Measurements from ENCODE around the gene SLBP. TPM values are rescaled to one million over a fixed set of nuclear protein-coding genes. Genes with fewer than 3 reads are reported as not detected.
A peak's percentile ranks its signal among the peaks of the same experiment; 100 is the strongest.

The SLBP gene
- total and polyA plus RNA-seq, 2 of the 8 experiments (the other 6 are each of a cell fraction or from before 2014, with no cell fraction given), result 44.1 to 49.0 TPM

- Histone ChIP-seq H3K23me2 (ENCODE audit: low read depth, low read length) (no peaks in the 10 kb centered on the region), H2BK15ac (ENCODE audit: low read length) (no peak overlapping the region), H4K91ac (replicated peaks; ENCODE audit: insufficient read length, low read length) (peak overlapping the region; percentile 40), H3K18ac (ENCODE audit: extremely low read depth, low read length) (no peak overlapping the region), H2AFZ (ENCODE audit: low read length) (no peak overlapping the region), H3K4me2 (ENCODE audit: insufficient read depth in 1 of 2, low read depth in 2 of 2, low read length in 2 of 2) (no peak overlapping the region), H2AK5ac (ENCODE audit: low read depth, low read length) (no peak overlapping the region), H3K4ac (replicated peaks; ENCODE audit: insufficient read length, low read depth, low read length) (no peak overlapping the region), H2BK5ac (ENCODE audit: low read depth, low read length) (no peak overlapping the region), H2BK12ac (ENCODE audit: low read depth, low read length) (no peak overlapping the region), H4K5ac (ENCODE audit: insufficient read length, low read depth, low read length) (no peak overlapping the region), H3K27ac (ENCODE audit: low read depth, low read length) (no peak overlapping the region), H2BK20ac (ENCODE audit: low read length) (no peak overlapping the region), H3K14ac (ENCODE audit: insufficient read length) (no peak overlapping the region), H3K79me1 (ENCODE audit: low read depth, low read length) (no peaks in the 10 kb centered on the region), H3K23ac (ENCODE audit: insufficient read length) (no peak overlapping the region), H3K36me3 (ENCODE audit: control insufficient read depth in 2 of 4, insufficient read depth in 4 of 4, low read length in 3 of 4) (no peaks in the 10 kb centered on the region), H4K8ac (ENCODE audit: extremely low read depth, insufficient read depth, low read length) (no peak overlapping the region), H3K9ac (replicated peaks in 1 of 4; ENCODE audit: extremely low read depth in 1 of 4, low read depth in 3 of 4, low read length in 3 of 4) (no peak overlapping the region), H3K4me3 (ENCODE audit: extremely low read depth in 1 of 4, insufficient read depth in 2 of 4, low read depth in 3 of 4, low read length in 4 of 4) (no peak overlapping the region), H3K4me1 (replicated peaks in 1 of 4; ENCODE audit: control insufficient read depth in 3 of 4, insufficient read depth in 4 of 4, low read length in 3 of 4) (peaks cover 0 to 14% (median 3%) of the 10 kb centered on the region in 4 experiments; a peak in 5 of 7 replicates), H3K79me2 (ENCODE audit: control insufficient read depth in 1 of 2, insufficient read depth in 2 of 2, low read length in 2 of 2) (no peaks in the 10 kb centered on the region), H3K27me3 (replicated peaks in 1 of 4; ENCODE audit: control insufficient read depth in 3 of 4, extremely low read depth in 1 of 4, insufficient read depth in 3 of 4, low read length in 3 of 4) (peaks cover 0 to 3% (median 0%) of the 10 kb centered on the region in 4 experiments; a peak in 2 of 7 replicates), H2BK120ac (replicated peaks; ENCODE audit: low read depth, low read length) (no peak overlapping the region), H4K20me1 (replicated peaks in 1 of 2; ENCODE audit: control insufficient read depth in 1 of 2, insufficient read depth in 2 of 2, low read length in 2 of 2) (no peaks in the 10 kb centered on the region), H3K9me3 (ENCODE audit: insufficient read depth in 2 of 2, low read depth in 1 of 2, low read length in 1 of 2) (no peaks in the 10 kb centered on the region), H3K56ac (replicated peaks; ENCODE audit: insufficient read length, low read depth, low read length) (no peak overlapping the region)
- DNase-seq (ENCODE audit: low read depth in 1 of 2, low spot score in 2 of 2) (no peak), FAIRE-seq (no peak)
- ChIA-PET POLR2A (ENCODE audit: partially characterized antibody) (interaction anchor here (0.6 to 2.2 kb wide), 7 partner anchors 9 to 49 kb away, joined by 3 to 7 read pairs (median 4); no protein-coding TSS in a partner anchor), CTCF (ENCODE audit: partially characterized antibody) (interaction anchor here (0.6 to 71.2 kb wide), 3 partner anchors 4 to 139 kb away, joined by 3 to 2507 read pairs (median 2507); partner anchors contain the start of gene FGFR3)
- TF ChIP-seq BACH1 (IDR thresholded peaks at IDR 0.05; ENCODE audit: low read length) (no peak), CTBP2 (IDR thresholded peaks at IDR 0.05; ENCODE audit: borderline replicate concordance, insufficient read depth, insufficient read length, low read length) (no peak)
- WGBS, 2 experiments (ENCODE audit: extremely low coverage in 1 of 2, insufficient coverage in 1 of 2, insufficient read length in 1 of 2, insufficient replicate concordance in 2 of 2, low coverage in 1 of 2, low lambda C conversion rate in 2 of 2, missing lambda C conversion rate in 1 of 2), result 76% methylated on average over 4 of the region's 25 CpGs; no CpG with 5 or more reads in 1 of the 2 experiments
Observed at GRCh38 chr4:1760521-1761071, 48.5 kb upstream of the SLBP start.

Measured in H1 (cell line).